Astrocyte (in vitro differentiated cells and primary cell): ENCODE data around the gene TMEM129.

Experiments used
- CTCF ChIP-seq: IDR thresholded peaks from 2 replicates; pipeline ENCODE4 v1.5.1; 2011; ENCODE audit warnings: low read depth, mild to moderate bottlenecking, inconsistent platforms, low read length, moderate library complexity; ENCODE audit not compliant: insufficient read depth
- EZH2 ChIP-seq: IDR thresholded peaks from 2 replicates; pipeline ENCODE4 v1.6.1; 2012; ENCODE audit warnings: mild to moderate bottlenecking, low read length, inconsistent platforms; ENCODE audit not compliant: insufficient read depth

- no peak for TF ChIP-seq CTCF
- TF ChIP-seq EZH2 = no peak
These were observed 14.8 kb downstream of the TMEM129 start for GRCh38 chr4:1706358-1706757.
